Ishikawa (cell line): ENCODE data around the gene PLEKHN1.

Experiments used
- CREB1 ChIP-seq: IDR thresholded peaks from 2 replicates; pipeline ENCODE4 v1.6.1; 2012; ENCODE audit warnings: low read depth
- EGR1 ChIP-seq: IDR thresholded peaks from 2 replicates; pipeline ENCODE4 v1.6.1; 2012
- EP300 ChIP-seq: IDR thresholded peaks from 2 replicates; pipeline ENCODE4 v1.6.1; 2012; ENCODE audit warnings: borderline replicate concordance
- NFIC ChIP-seq: IDR thresholded peaks from 2 replicates; pipeline ENCODE4 v1.6.1; 2012
- RAD21 ChIP-seq: IDR thresholded peaks from 2 replicates; pipeline ENCODE4 v1.6.1; 2012; ENCODE audit warnings: low read depth
- REST ChIP-seq: IDR thresholded peaks from 2 replicates; pipeline ENCODE4 v1.6.1; 2012; ENCODE audit warnings: low read depth, mild to moderate bottlenecking
- USF1 ChIP-seq: IDR thresholded peaks from 2 replicates; pipeline ENCODE4 v1.6.1; 2012
- YY1 ChIP-seq: IDR thresholded peaks from 2 replicates; pipeline ENCODE4 v1.6.1; 2012; ENCODE audit warnings: low read depth
- ZBTB7A ChIP-seq: IDR thresholded peaks from 2 replicates; pipeline ENCODE4 v1.6.1; 2012; ENCODE audit warnings: low read depth

GRCh38 chr1:927748-928147, 38.5 kb upstream of the PLEKHN1 start:
- no peak for TF ChIP-seq EGR1
- no peak for TF ChIP-seq REST
- no peak for TF ChIP-seq RAD21
- TF ChIP-seq YY1: no peak
- no peak for TF ChIP-seq CREB1
- TF ChIP-seq ZBTB7A: no peak
- no peak for TF ChIP-seq EP300
- TF ChIP-seq USF1: no peak
- no peak for TF ChIP-seq NFIC
